OCI-LY1 (cell line): ENCODE results near the gene XYLT2.

Experiments used
- CTCF ChIP-seq: fragments of 200-600 bp; sonication (generic), shearing (Covaris generic); IDR thresholded peaks from 2 replicates; pipeline ENCODE4 v1.5.1; 2017; ENCODE audit warnings: mild to moderate bottlenecking, antibody characterized with exemption, low read length, moderate library complexity, mixed read lengths
- EZH2 ChIP-seq: fragments of 200-600 bp; sonication (generic), shearing (Covaris generic); IDR thresholded peaks from 2 replicates; pipeline ENCODE4 v1.8.0; 2017; ENCODE audit warnings: borderline replicate concordance, mixed run types, mild to moderate bottlenecking, antibody characterized with exemption, low read length, moderate library complexity, mixed read lengths

DNA sequence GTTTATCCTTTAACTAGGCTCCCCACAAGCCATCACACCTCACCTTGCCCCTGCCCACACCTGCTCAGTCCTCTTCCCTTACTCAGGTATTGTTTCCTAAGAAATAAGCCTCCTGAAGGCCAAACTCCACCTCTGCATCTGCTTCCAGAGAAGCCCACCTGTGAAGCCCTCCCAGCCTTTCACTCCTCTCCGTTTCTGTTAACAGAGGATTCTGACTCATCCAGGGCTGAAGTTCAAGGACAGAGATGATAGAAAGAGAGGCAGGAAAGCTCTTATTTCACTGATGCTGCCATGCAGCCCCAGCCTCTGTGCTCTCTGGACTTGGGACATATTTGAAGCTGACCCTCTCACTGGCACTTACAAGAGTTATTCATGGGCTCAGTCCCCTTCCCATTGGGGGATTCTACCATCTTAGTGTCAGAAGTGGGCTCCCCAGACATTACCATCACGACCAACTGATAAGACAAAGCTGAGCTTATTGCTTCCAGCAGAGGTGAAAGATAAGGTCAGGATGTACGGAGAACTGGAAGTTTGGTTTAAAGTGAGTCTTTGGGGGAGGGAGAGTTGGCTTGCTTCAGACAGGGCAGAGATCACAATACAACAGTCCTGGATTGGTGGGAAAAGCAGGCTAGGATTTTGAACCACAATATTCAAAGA, 35.3 kb upstream of the XYLT2 start:
- TF ChIP-seq CTCF: no peak
- TF ChIP-seq EZH2: no peak
